Neural crest cell (in vitro differentiated cells): ENCODE measurements around the gene TRPC4AP. TPM values are rescaled to one million over a fixed set of nuclear protein-coding genes. Genes with fewer than 3 reads are reported as not detected.

Experiments used
- DNase-seq: peaks from one replicate; pipeline ENCODE4 v3.0.0; 2021; ENCODE audit warnings: low read depth, mixed read lengths, low spot score
- H3K27ac Mint-ChIP-seq: one replicate; pipeline ENCODE4 v1.8.0; 2021; ENCODE audit warnings: mild to moderate bottlenecking, mixed read lengths; ENCODE audit not compliant: unreplicated experiment
- H3K27me3 Mint-ChIP-seq: 2 replicates; pipeline ENCODE4 v1.8.0; 2021; ENCODE audit warnings: low read depth, mild to moderate bottlenecking, mixed read lengths
- H3K36me3 Mint-ChIP-seq: 2 replicates; pipeline ENCODE4 v1.8.0; 2021; ENCODE audit warnings: low read depth, mild to moderate bottlenecking, mixed read lengths
- H3K4me1 Mint-ChIP-seq: 2 replicates; pipeline ENCODE4 v1.8.0; 2021; ENCODE audit warnings: mixed read lengths
- H3K4me3 Mint-ChIP-seq: one replicate; pipeline ENCODE4 v1.8.0; 2021; ENCODE audit warnings: mild to moderate bottlenecking, mixed read lengths
- H3K9me3 Mint-ChIP-seq: 2 replicates; pipeline ENCODE4 v1.8.0; 2021; ENCODE audit warnings: mixed read lengths
- CTCF ChIP-seq: fragments of 200-600 bp; sonication (generic); conservative IDR thresholded peaks from 2 replicates; pipeline ENCODE4 v1.5.0; 2021; ENCODE audit warnings: antibody characterized with exemption, mild to moderate bottlenecking
- total RNA-seq: library from RNA; stranded (reverse); gene quantifications from 2 replicates; pipeline ENCODE4 v1.2.1, GENCODE V29; 2021

The TRPC4AP gene
- total RNA-seq, 1 donor from 2014 or later, result 96.2 TPM

- Mint-ChIP-seq H3K4me1 (peaks cover 8% of the 10 kb centered on the region), H3K27ac (no peak overlapping the region), H3K27me3 (peaks cover 15% of the 10 kb centered on the region), H3K9me3 (no peaks in the 10 kb centered on the region), H3K4me3 (no peak overlapping the region), H3K36me3 (peaks cover 3% of the 10 kb centered on the region)
- TF ChIP-seq CTCF, result no peak
- DNase-seq, result no peak
Observed at GRCh38 chr20:34989670-34990069, 102.9 kb downstream of the TRPC4AP start.

GRCh38 chr20:34989118-34989517 is 103.5 kb downstream of the TRPC4AP start:
- H3K27ac Mint-ChIP-seq, result no peak overlapping the region
- DNase-seq, result no peak
- H3K9me3 Mint-ChIP-seq, result no peaks in the 10 kb centered on the region
- H3K4me1 Mint-ChIP-seq, result peaks cover 9% of the 10 kb centered on the region
- H3K36me3 Mint-ChIP-seq, result peaks cover 3% of the 10 kb centered on the region
- TF ChIP-seq CTCF, result no peak
- H3K27me3 Mint-ChIP-seq, result peaks cover 16% of the 10 kb centered on the region
- peak overlapping the region; percentile 0 for H3K4me3 Mint-ChIP-seq

GRCh38 chr20:34988191-34988540 is 104.4 kb downstream of the TRPC4AP start:
- Mint-ChIP-seq H3K27me3 (peaks cover 26% of the 10 kb centered on the region), H3K4me3 (peak overlapping the region; percentile 0), H3K27ac (no peak overlapping the region), H3K9me3 (no peaks in the 10 kb centered on the region), H3K4me1 (peaks cover 13% of the 10 kb centered on the region), H3K36me3 (peaks cover 3% of the 10 kb centered on the region)
- no peak for DNase-seq
- TF ChIP-seq CTCF, result no peak

GRCh38 chr20:34987288-34988190 is 105.1 kb downstream of the TRPC4AP start:
- H3K27ac Mint-ChIP-seq, result no peak overlapping the region
- no peak for TF ChIP-seq CTCF
- no peaks in the 10 kb centered on the region for H3K9me3 Mint-ChIP-seq
- peaks cover 16% of the 10 kb centered on the region for H3K4me1 Mint-ChIP-seq
- peaks cover 3% of the 10 kb centered on the region for H3K36me3 Mint-ChIP-seq
- DNase-seq, result no peak
- peaks cover 29% of the 10 kb centered on the region for H3K27me3 Mint-ChIP-seq
- H3K4me3 Mint-ChIP-seq, result no peak overlapping the region

- Mint-ChIP-seq H3K27ac (no peak overlapping the region), H3K4me3 (no peak overlapping the region), H3K36me3 (peaks cover 3% of the 10 kb centered on the region), H3K4me1 (peaks cover 16% of the 10 kb centered on the region), H3K27me3 (peaks cover 32% of the 10 kb centered on the region), H3K9me3 (no peaks in the 10 kb centered on the region)
- DNase-seq, result no peak
- no peak for TF ChIP-seq CTCF
Observed at GRCh38 chr20:34986311-34987287, 106.0 kb downstream of the TRPC4AP start.
